Measurements from ENCODE around the gene U2SURP.
"Not testable (repeated sequence)": the region's sequence is repeated elsewhere in the genome, so short reads cannot be mapped to it uniquely, and the experiment has no call there.

The U2SURP gene

GRCh38 chr3:143063018-143063417 is 61.6 kb downstream of the U2SURP start:
- no peaks in the 10 kb centered on the region for H3K9me3 ChIP-seq (ENCODE audit: low read depth, low read length)
- H3K9ac ChIP-seq (ENCODE audit: insufficient read length) = no peak overlapping the region
- H3K36me3 ChIP-seq (ENCODE audit: insufficient read depth, low read length) = peaks cover 52% of the 10 kb centered on the region
- H3K4me3 ChIP-seq = no peak overlapping the region
- no peak overlapping the region for H3K27ac ChIP-seq
- no peak for DNase-seq (ENCODE audit: low read depth, low spot score)
- no peak for TF ChIP-seq EZH2 (IDR thresholded peaks at IDR 0.05)
- TF ChIP-seq FOXP2 (optimal IDR thresholded peaks at IDR 0.05; ENCODE audit: control extremely low read depth, extremely low read length, insufficient read depth) = no peak
- TF ChIP-seq POLR2AphosphoS5 (IDR thresholded peaks at IDR 0.05; ENCODE audit: borderline replicate concordance, low read depth, low read length) = no peak

DNA sequence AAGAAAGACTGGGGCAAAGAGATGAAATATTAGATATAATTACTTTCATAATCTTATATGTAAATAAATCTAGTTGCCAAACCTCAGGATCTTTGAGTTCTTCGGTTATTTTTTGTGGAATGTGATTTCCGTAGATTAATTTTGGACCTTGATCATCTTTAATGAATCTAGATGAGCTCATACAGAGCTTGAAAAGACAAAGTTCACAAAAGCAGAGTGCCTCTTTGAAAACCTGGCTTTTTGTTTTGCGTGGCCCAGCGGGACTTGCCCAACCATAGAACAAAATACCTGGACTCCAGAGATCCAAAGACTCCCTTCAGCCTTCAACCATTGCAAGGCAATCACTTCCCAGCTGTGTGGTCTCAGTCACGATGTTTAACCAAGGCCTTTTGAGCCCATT is 63.4 kb downstream of the U2SURP start:
- Histone ChIP-seq H3K36me3 (ENCODE audit: insufficient read depth, low read length) (peaks cover 34% of the 10 kb centered on the region), H3K9me3 (ENCODE audit: low read depth, low read length) (no peaks in the 10 kb centered on the region), H3K4me3 (no peak overlapping the region), H3K27ac (no peak overlapping the region), H3K9ac (ENCODE audit: insufficient read length) (no peak overlapping the region)
- no peak for TF ChIP-seq EZH2 (IDR thresholded peaks at IDR 0.05)
- no peak for TF ChIP-seq POLR2AphosphoS5 (IDR thresholded peaks at IDR 0.05; ENCODE audit: borderline replicate concordance, low read depth, low read length)
- TF ChIP-seq FOXP2 (optimal IDR thresholded peaks at IDR 0.05; ENCODE audit: control extremely low read depth, extremely low read length, insufficient read depth) = no peak
- no peak for DNase-seq (ENCODE audit: low read depth, low spot score)

- H3K9ac ChIP-seq (ENCODE audit: insufficient read length) = no peak overlapping the region
- peaks cover 28% of the 10 kb centered on the region for H3K36me3 ChIP-seq (ENCODE audit: insufficient read depth, low read length)
- no peaks in the 10 kb centered on the region for H3K9me3 ChIP-seq (ENCODE audit: low read depth, low read length)
- DNase-seq (ENCODE audit: low read depth, low spot score) = no peak
- TF ChIP-seq EZH2 (IDR thresholded peaks at IDR 0.05) (no peak), POLR2AphosphoS5 (IDR thresholded peaks at IDR 0.05; ENCODE audit: borderline replicate concordance, low read depth, low read length) (peak; percentile 19; the same call in 1 of the 2 replicates)
- no peak overlapping the region for H3K27ac ChIP-seq
- H3K4me3 ChIP-seq = no peak overlapping the region
Observed at GRCh38 chr3:143065364-143065763, 64.0 kb downstream of the U2SURP start.

DNA sequence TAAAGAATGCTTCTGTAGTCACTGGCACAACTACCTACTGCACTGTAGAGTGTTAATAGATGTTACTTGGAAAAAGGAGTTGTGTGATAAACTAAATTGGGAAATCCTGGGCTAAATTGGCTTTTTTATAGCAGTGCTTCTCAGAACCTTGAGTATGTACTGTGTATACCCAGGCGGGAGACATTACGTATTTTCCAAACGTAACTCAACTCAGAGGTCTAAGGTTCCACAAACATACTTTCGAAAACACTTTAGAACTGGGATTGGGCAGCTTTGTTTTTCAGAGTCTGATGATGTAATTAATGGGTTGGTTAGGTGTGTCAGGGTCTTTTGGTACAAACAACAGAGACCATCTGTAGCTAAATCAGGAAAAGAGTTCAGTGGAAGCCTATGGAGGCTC is 64.7 kb downstream of the U2SURP start:
- no peak overlapping the region for H3K9ac ChIP-seq (ENCODE audit: insufficient read length)
- peaks cover 23% of the 10 kb centered on the region for H3K36me3 ChIP-seq (ENCODE audit: insufficient read depth, low read length)
- no peak overlapping the region for H3K4me3 ChIP-seq
- TF ChIP-seq POLR2AphosphoS5 (IDR thresholded peaks at IDR 0.05; ENCODE audit: borderline replicate concordance, low read depth, low read length) = no peak
- no peak for TF ChIP-seq FOXP2 (optimal IDR thresholded peaks at IDR 0.05; ENCODE audit: control extremely low read depth, extremely low read length, insufficient read depth)
- TF ChIP-seq EZH2 (IDR thresholded peaks at IDR 0.05) = no peak
- no peak for DNase-seq (ENCODE audit: low read depth, low spot score)
- no peaks in the 10 kb centered on the region for H3K9me3 ChIP-seq (ENCODE audit: low read depth, low read length)
- no peak overlapping the region for H3K27ac ChIP-seq

DNA sequence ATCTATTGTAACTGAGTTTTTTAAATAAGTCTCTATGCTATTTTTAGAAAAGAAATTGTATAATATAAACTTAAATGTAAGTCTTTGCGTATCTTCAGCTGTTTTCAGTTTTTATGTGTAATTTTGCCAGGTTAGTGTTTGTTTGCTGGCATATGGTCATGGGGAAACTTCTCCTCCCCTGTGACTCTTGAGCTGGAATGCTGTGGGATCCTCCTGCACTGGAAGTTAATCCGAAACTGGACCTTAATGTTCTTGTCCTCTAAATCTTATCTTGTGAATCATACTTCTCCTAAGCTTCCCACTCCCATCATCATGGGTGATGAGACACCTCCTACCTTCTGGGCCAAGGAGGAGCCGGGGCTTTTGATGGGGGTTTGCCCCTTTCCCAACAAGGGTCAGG is 65.8 kb downstream of the U2SURP start:
- Histone ChIP-seq H3K4me3 (no peak overlapping the region), H3K9me3 (ENCODE audit: low read depth, low read length) (no peaks in the 10 kb centered on the region), H3K27ac (no peak overlapping the region), H3K36me3 (ENCODE audit: insufficient read depth, low read length) (peaks cover 14% of the 10 kb centered on the region), H3K9ac (ENCODE audit: insufficient read length) (no peak overlapping the region)
- DNase-seq (ENCODE audit: low read depth, low spot score) = no peak
- no peak for TF ChIP-seq FOXP2 (optimal IDR thresholded peaks at IDR 0.05; ENCODE audit: control extremely low read depth, extremely low read length, insufficient read depth)
- no peak for TF ChIP-seq EZH2 (IDR thresholded peaks at IDR 0.05)
- no peak for TF ChIP-seq POLR2AphosphoS5 (IDR thresholded peaks at IDR 0.05; ENCODE audit: borderline replicate concordance, low read depth, low read length)

DNA sequence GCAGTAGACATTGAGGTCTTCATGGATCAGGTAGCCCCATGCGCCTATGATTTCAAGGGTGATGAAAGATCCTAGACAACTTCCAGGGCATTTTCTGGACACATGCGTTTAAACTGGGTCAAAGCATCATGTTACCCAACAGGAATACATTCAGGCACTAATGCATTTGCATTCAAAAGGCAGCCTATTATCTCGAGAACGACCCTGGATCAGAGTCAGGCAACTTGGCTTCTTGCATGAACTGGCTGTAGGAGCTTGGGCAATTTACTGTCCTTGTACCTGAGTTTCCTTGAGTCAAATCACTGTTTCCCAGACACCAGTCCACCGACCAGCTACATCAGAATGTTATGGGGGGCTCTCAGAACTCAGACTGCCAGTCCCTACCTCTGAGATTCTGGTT is 66.7 kb downstream of the U2SURP start:
- DNase-seq (ENCODE audit: low read depth, low spot score) = no peak
- Histone ChIP-seq H3K9ac (ENCODE audit: insufficient read length) (no peak overlapping the region), H3K9me3 (ENCODE audit: low read depth, low read length) (no peaks in the 10 kb centered on the region), H3K36me3 (ENCODE audit: insufficient read depth, low read length) (peaks cover 6% of the 10 kb centered on the region), H3K27ac (no peak overlapping the region), H3K4me3 (no peak overlapping the region)
- TF ChIP-seq EZH2 (IDR thresholded peaks at IDR 0.05) (no peak), FOXP2 (optimal IDR thresholded peaks at IDR 0.05; ENCODE audit: control extremely low read depth, extremely low read length, insufficient read depth) (no peak), POLR2AphosphoS5 (IDR thresholded peaks at IDR 0.05; ENCODE audit: borderline replicate concordance, low read depth, low read length) (no peak)

DNA sequence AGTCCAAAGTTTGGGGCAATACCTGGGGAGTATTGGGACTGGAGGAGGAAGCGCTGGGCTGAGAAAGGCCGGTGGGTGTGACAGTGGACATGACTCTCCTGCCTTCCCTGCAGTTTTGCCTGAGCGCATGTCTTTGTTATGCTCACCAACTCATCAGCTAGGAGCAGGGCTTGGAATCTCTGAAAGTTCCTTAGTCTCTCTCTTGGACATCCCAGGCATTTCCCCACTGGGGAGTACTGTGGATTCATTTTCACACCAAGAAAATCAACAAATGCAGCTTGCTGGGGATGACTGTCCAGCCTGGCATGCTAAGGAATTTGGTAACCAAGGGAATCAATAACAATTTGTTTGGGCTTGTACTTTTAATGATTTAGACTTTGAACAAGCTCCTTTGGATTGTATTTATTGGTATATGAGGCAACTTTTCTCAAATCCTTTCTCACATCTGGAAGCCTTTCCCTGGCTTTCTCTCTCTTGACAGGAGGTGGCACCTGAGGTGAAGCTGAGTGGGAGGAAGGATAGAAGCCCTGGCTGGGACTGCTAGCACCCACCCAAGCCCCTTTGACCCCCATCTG is 69.7 kb downstream of the U2SURP start:
- no peak overlapping the region for H3K9ac ChIP-seq (ENCODE audit: insufficient read length)
- H3K4me3 ChIP-seq = no peak overlapping the region
- no peak overlapping the region for H3K27ac ChIP-seq
- no peak for DNase-seq (ENCODE audit: low read depth, low spot score)
- H3K9me3 ChIP-seq (ENCODE audit: low read depth, low read length) = no peaks in the 10 kb centered on the region
- H3K36me3 ChIP-seq (ENCODE audit: insufficient read depth, low read length) = no peaks in the 10 kb centered on the region
- no peak for TF ChIP-seq FOXP2 (optimal IDR thresholded peaks at IDR 0.05; ENCODE audit: control extremely low read depth, extremely low read length, insufficient read depth)
- no peak for TF ChIP-seq POLR2AphosphoS5 (IDR thresholded peaks at IDR 0.05; ENCODE audit: borderline replicate concordance, low read depth, low read length)
- TF ChIP-seq EZH2 (IDR thresholded peaks at IDR 0.05) = no peak

GRCh38 chr3:143071776-143072175 is 70.4 kb downstream of the U2SURP start:
- no peaks in the 10 kb centered on the region for H3K36me3 ChIP-seq (ENCODE audit: insufficient read depth, low read length)
- no peak overlapping the region for H3K27ac ChIP-seq
- H3K9me3 ChIP-seq (ENCODE audit: low read depth, low read length) = no peaks in the 10 kb centered on the region
- H3K9ac ChIP-seq (ENCODE audit: insufficient read length) = no peak overlapping the region
- no peak overlapping the region for H3K4me3 ChIP-seq
- DNase-seq (ENCODE audit: low read depth, low spot score) = no peak
- TF ChIP-seq POLR2AphosphoS5 (IDR thresholded peaks at IDR 0.05; ENCODE audit: borderline replicate concordance, low read depth, low read length) (no peak), FOXP2 (optimal IDR thresholded peaks at IDR 0.05; ENCODE audit: control extremely low read depth, extremely low read length, insufficient read depth) (no peak), EZH2 (IDR thresholded peaks at IDR 0.05) (no peak)

- not testable (repeated sequence) for H3K4me3 ChIP-seq; DNase-seq (ENCODE audit: low read depth, low spot score); H3K9me3 ChIP-seq (ENCODE audit: low read depth, low read length); H3K36me3 ChIP-seq (ENCODE audit: insufficient read depth, low read length); H3K27ac ChIP-seq; H3K9ac ChIP-seq (ENCODE audit: insufficient read length)
Observed at GRCh38 chr3:143072298-143073020, 71.1 kb downstream of the U2SURP start.

DNA sequence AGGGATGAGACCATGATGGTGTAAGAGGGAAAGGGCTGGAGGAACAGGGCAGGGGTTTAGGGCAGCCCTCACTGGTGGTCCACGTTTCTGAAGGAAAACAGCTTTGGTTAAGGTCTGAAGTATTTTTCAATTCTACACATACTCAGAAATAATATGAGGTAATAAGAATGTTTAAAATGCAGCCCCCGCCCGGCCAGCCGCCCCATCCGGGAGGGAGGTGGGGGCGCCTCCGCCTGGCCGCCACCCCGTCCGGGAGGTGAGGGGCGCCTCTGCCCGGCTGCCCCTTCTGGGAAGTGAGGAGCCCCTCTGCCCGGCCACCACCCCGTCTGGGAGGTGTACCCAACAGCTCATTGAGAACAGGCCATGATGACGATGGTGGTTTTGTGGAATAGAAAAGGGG is 72.2 kb downstream of the U2SURP start:
- H3K9ac ChIP-seq (ENCODE audit: insufficient read length); H3K27ac ChIP-seq; H3K4me3 ChIP-seq; H3K36me3 ChIP-seq (ENCODE audit: insufficient read depth, low read length); DNase-seq (ENCODE audit: low read depth, low spot score); H3K9me3 ChIP-seq (ENCODE audit: low read depth, low read length): not testable (repeated sequence)

- DNase-seq (ENCODE audit: low read depth, low spot score); H3K9ac ChIP-seq (ENCODE audit: insufficient read length); H3K36me3 ChIP-seq (ENCODE audit: insufficient read depth, low read length); H3K4me3 ChIP-seq; H3K27ac ChIP-seq; H3K9me3 ChIP-seq (ENCODE audit: low read depth, low read length): not testable (repeated sequence)
Observed at GRCh38 chr3:143073983-143074382, 72.6 kb downstream of the U2SURP start.

All from SK-N-MC (cell line).